ENCODE measurements around the gene TRIM66. TPM values are rescaled to one million over a fixed set of nuclear protein-coding genes. Genes with fewer than 3 reads are reported as not detected.

The TRIM66 gene
- total RNA-seq, 1 experiment from 2014 or later = 2.1 TPM

DNA sequence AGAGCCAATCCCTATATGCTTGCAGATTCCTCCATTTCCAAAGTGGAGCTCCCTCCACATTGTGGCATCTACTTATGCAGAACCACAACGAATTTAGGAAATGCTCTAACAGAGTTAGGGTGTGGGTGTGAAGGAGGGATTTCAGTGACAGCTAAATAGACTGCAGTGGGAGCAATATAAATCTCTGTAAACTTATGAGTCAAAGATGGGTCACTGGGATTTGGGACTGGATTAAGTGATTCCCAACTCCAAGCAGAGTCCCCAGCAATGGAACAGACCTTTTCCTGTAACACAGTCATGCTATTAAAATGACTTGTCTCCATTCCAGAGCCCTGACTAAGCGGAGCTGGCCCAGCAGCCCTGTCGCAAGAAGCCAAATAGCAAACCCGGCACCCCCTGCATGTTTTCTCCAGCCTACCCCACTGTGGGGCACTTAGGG is 36.8 kb upstream of the TRIM66 start:
- TF ChIP-seq, protein P1, sequence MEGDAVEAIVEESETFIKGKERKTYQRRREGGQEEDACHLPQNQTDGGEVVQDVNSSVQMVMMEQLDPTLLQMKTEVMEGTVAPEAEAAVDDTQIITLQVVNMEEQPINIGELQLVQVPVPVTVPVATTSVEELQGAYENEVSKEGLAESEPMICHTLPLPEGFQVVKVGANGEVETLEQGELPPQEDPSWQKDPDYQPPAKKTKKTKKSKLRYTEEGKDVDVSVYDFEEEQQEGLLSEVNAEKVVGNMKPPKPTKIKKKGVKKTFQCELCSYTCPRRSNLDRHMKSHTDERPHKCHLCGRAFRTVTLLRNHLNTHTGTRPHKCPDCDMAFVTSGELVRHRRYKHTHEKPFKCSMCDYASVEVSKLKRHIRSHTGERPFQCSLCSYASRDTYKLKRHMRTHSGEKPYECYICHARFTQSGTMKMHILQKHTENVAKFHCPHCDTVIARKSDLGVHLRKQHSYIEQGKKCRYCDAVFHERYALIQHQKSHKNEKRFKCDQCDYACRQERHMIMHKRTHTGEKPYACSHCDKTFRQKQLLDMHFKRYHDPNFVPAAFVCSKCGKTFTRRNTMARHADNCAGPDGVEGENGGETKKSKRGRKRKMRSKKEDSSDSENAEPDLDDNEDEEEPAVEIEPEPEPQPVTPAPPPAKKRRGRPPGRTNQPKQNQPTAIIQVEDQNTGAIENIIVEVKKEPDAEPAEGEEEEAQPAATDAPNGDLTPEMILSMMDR (conservative IDR thresholded peaks at IDR 0.05) = no peak
- H3T11ph ChIP-seq (ENCODE audit: low read length) = no peak overlapping the region
- no peak overlapping the region for H3K9ac ChIP-seq (ENCODE audit: extremely low read depth, insufficient read length, low read length)
- no peaks in the 10 kb centered on the region for H3K23me2 ChIP-seq (ENCODE audit: insufficient read length, low read depth, low read length, poor library complexity, severe bottlenecking)
- no peak overlapping the region for H4K5ac ChIP-seq (ENCODE audit: insufficient read length, low read depth, low read length)
- H2BK15ac ChIP-seq (ENCODE audit: low read depth, low read length) = no peak overlapping the region
- no peak overlapping the region for H2BK120ac ChIP-seq (ENCODE audit: low read depth, low read length, poor library complexity, severe bottlenecking)
- Mint-ChIP-seq H3K4me3 (no peak overlapping the region), H3K27ac (peak overlapping the region in 2 of 3 experiments; percentile 83 to 91; a peak in 2 of 7 replicates), H3K36me3 (ENCODE audit: insufficient read depth in 1 of 3, low read depth in 3 of 3) (peaks cover 3 to 9% (median 6%) of the 10 kb centered on the region in 3 experiments; a peak in 5 of 7 replicates), H3K4me1 (peaks cover 58 to 62% of the 10 kb centered on the region in 2 experiments), H3K9me3 (no peaks in the 10 kb centered on the region), H3K27me3 (ENCODE audit: low read depth) (no peaks in the 10 kb centered on the region; the same call in 1 of the 2 replicates)
- H3K79me2 ChIP-seq (ENCODE audit: insufficient read depth, low read length) = no peaks in the 10 kb centered on the region
- no peak overlapping the region for H3K4me2 ChIP-seq (ENCODE audit: insufficient read depth, insufficient read length, low read length)
- H3K56ac ChIP-seq (ENCODE audit: insufficient read length, low read depth, low read length) = no peak overlapping the region
- H4K20me1 ChIP-seq (ENCODE audit: control insufficient read depth, insufficient read depth, insufficient read length) = no peaks in the 10 kb centered on the region
- no peak overlapping the region for H4K8ac ChIP-seq (replicated peaks; ENCODE audit: insufficient read length, low read depth, low read length)
- no peaks in the 10 kb centered on the region; the same call in 1 of the 2 replicates for H3K4me1 ChIP-seq (ENCODE audit: insufficient read depth, low read length)
- H2AFZ ChIP-seq (ENCODE audit: low read length) = no peak overlapping the region
- H2BK12ac ChIP-seq (ENCODE audit: insufficient read length, low read depth, low read length) = no peak overlapping the region
- no peak overlapping the region for H3K23ac ChIP-seq (ENCODE audit: insufficient read length, low read depth, low read length)
- H3K9me3 ChIP-seq (ENCODE audit: control insufficient read depth, low read depth, low read length) = no peaks in the 10 kb centered on the region
- no peak overlapping the region for H3K27ac ChIP-seq (ENCODE audit: insufficient read length, low read depth, low read length)
- no peaks in the 10 kb centered on the region for H3K27me3 ChIP-seq (ENCODE audit: insufficient read depth, low read length)
- H4K91ac ChIP-seq (ENCODE audit: insufficient read length, low read depth, low read length) = no peak overlapping the region
- H2BK20ac ChIP-seq (ENCODE audit: low read depth, low read length, poor library complexity, severe bottlenecking) = no peak overlapping the region
- H3K18ac ChIP-seq (ENCODE audit: insufficient read length, low read depth, low read length) = no peak overlapping the region
- no peak overlapping the region for H2AK5ac ChIP-seq (ENCODE audit: insufficient read length, low read length)
- H2BK5ac ChIP-seq (ENCODE audit: insufficient read length, low read length) = no peak overlapping the region
- DNase-seq = no peak
- H3K14ac ChIP-seq (ENCODE audit: insufficient read depth, low read length) = no peak overlapping the region; the same call in 1 of the 2 replicates
- no peak overlapping the region for H3K4ac ChIP-seq (ENCODE audit: low read depth, low read length)
- H3K79me1 ChIP-seq (ENCODE audit: insufficient read depth, low read depth, low read length, poor library complexity, severe bottlenecking) = no peaks in the 10 kb centered on the region
- WGBS (ENCODE audit: extremely low coverage, insufficient read length, low lambda C conversion rate) = no CpG with 5 or more reads among the region's 4 CpGs
